RPMI7951 (cell line): ENCODE data around the gene ADAMTS6. TPM values are rescaled to one million over a fixed set of nuclear protein-coding genes. Genes with fewer than 3 reads are reported as not detected.
A peak's percentile ranks its signal among the peaks of the same experiment; 100 is the strongest.
"Not testable (repeated sequence)": the region's sequence is repeated elsewhere in the genome, so short reads cannot be mapped to it uniquely, and the experiment has no call there.

ENCODE experiments used
- DNase-seq: peaks from one replicate; pipeline ENCODE4 v3.0.0-alpha.2; 2012; ENCODE audit warnings: low read depth
- total RNA-seq: library from RNA; depleted of rRNA; stranded (reverse); fragments of >200 nt; shearing (Covaris generic); gene quantifications from 2 replicates; pipeline ENCODE4 v1.2.3, GENCODE V29; 2014

Gene ADAMTS6
- total RNA-seq, 1 experiment from 2014 or later: 10.3 TPM

- DNase-seq: no peak
These were observed 283.9 kb downstream of the ADAMTS6 start for GRCh38 chr5:65197531-65198455.

GRCh38 chr5:65194871-65195270 lies 286.8 kb downstream of the ADAMTS6 start:
- no peak for DNase-seq

GRCh38 chr5:65192331-65192730 lies 289.4 kb downstream of the ADAMTS6 start:
- DNase-seq: no peak

- no peak for DNase-seq
These were observed 290.1 kb downstream of the ADAMTS6 start for GRCh38 chr5:65191554-65192135.

- peak; percentile 90 for DNase-seq
These were observed 291.2 kb downstream of the ADAMTS6 start for GRCh38 chr5:65190328-65191053.

- peak; percentile 68 for DNase-seq
These were observed 295.0 kb downstream of the ADAMTS6 start for GRCh38 chr5:65186646-65187227.

GRCh38 chr5:65185468-65185867 lies 296.3 kb downstream of the ADAMTS6 start:
- DNase-seq: peak; percentile 62

- DNase-seq: no peak
These were observed 296.9 kb downstream of the ADAMTS6 start for GRCh38 chr5:65184780-65185179.

GRCh38 chr5:65174231-65174630 lies 307.5 kb downstream of the ADAMTS6 start:
- not testable (repeated sequence) for DNase-seq

- DNase-seq: no peak
These were observed 308.6 kb downstream of the ADAMTS6 start for GRCh38 chr5:65173130-65173525.

- DNase-seq: peak; percentile 61
These were observed 309.1 kb downstream of the ADAMTS6 start for GRCh38 chr5:65172486-65173129.

GRCh38 chr5:65171645-65172044 lies 310.1 kb downstream of the ADAMTS6 start:
- DNase-seq: no peak

- peak; percentile 19 for DNase-seq
These were observed 318.0 kb downstream of the ADAMTS6 start for GRCh38 chr5:65163698-65164097.

GRCh38 chr5:65161655-65162054 lies 320.1 kb downstream of the ADAMTS6 start:
- DNase-seq: no peak

GRCh38 chr5:65157906-65158603 lies 323.7 kb downstream of the ADAMTS6 start:
- peak; percentile 44 for DNase-seq

- DNase-seq: no peak
These were observed 324.8 kb downstream of the ADAMTS6 start for GRCh38 chr5:65156933-65157332.

GRCh38 chr5:65152131-65152530 lies 329.6 kb downstream of the ADAMTS6 start:
- no peak for DNase-seq

GRCh38 chr5:65151614-65152013 lies 330.1 kb downstream of the ADAMTS6 start:
- DNase-seq: no peak

GRCh38 chr5:65150599-65151304 lies 331.0 kb downstream of the ADAMTS6 start:
- DNase-seq: no peak

- no peak for DNase-seq
These were observed 331.9 kb downstream of the ADAMTS6 start for GRCh38 chr5:65149827-65150226.
